HEK293 (cell line): ENCODE data around the gene BDH1.

Source experiments
- CTCF ChIA-PET: fragments of 350-600 bp; formaldehyde crosslinking; extraction: SDS; loops from one replicate; lab custom pipeline; 2021; ENCODE audit warnings: antibody characterized with exemption; lab: Yijun Ruan, JAX
- POLR2A ChIA-PET: fragments of 300-600 bp; formaldehyde crosslinking; extraction: SDS; loops from one replicate; lab custom pipeline; 2020; ENCODE audit warnings: antibody characterized with exemption, inconsistent platforms; lab: Yijun Ruan, JAX
- H3K27ac ChIP-seq: fragments of 200-500 bp; sonication (Bioruptor generic); 2 replicates; pipeline ENCODE4 v1.5.1; 2014; ENCODE audit warnings: low read depth, low read length, control low read depth, inconsistent platforms; ENCODE audit errors: extremely low read depth
- H3K36me3 ChIP-seq, 2 experiments: fragments of 200-500 bp in 1 of 2; sonication (Bioruptor generic) in 1 of 2; 1 replicate in 1 of 2; 2 replicates in 1 of 2; pipeline ENCODE4 v1.5.1; 2014 to 2017; ENCODE audit warnings: inconsistent platforms in 2 of 2, low read length in 2 of 2; ENCODE audit not compliant: control insufficient read depth in 2 of 2, insufficient read depth in 1 of 2
- H3K4me1 ChIP-seq: fragments of 200-500 bp; sonication (Bioruptor generic); 2 replicates; pipeline ENCODE4 v1.5.1; 2014; ENCODE audit warnings: mild to moderate bottlenecking, low read length, inconsistent platforms; ENCODE audit not compliant: control insufficient read depth, insufficient read depth
- H3K4me3 ChIP-seq: 2 replicates; pipeline ENCODE4 v1.5.1; 2011; ENCODE audit warnings: low read depth, mild to moderate bottlenecking, control low read depth, low read length, moderate library complexity
- H3K9me3 ChIP-seq: fragments of 200-500 bp; sonication (Bioruptor generic); 2 replicates; pipeline ENCODE4 v1.5.1; 2014; ENCODE audit warnings: low read depth, low read length, inconsistent platforms; ENCODE audit not compliant: control insufficient read depth, insufficient read depth
- GFI1B ChIP-seq: fragments of 450-650 bp; formaldehyde crosslinking; IDR thresholded peaks from 2 replicates; pipeline ENCODE4 v1.5.1; 2016; ENCODE audit warnings: missing biosample characterization, missing genetic modification characterization
- GLIS1 ChIP-seq: fragments of 450-650 bp; formaldehyde crosslinking; IDR thresholded peaks from 2 replicates; pipeline ENCODE4 v1.5.1; 2016; ENCODE audit warnings: missing biosample characterization, missing genetic modification characterization
- HIC1 ChIP-seq: fragments of 450-650 bp; formaldehyde crosslinking; IDR thresholded peaks from 2 replicates; pipeline ENCODE4 v1.5.1; 2016; ENCODE audit warnings: missing biosample characterization, missing genetic modification characterization
- KLF1 ChIP-seq: fragments of 450-650 bp; formaldehyde crosslinking; IDR thresholded peaks from 2 replicates; pipeline ENCODE4 v1.5.1; 2016; ENCODE audit warnings: missing biosample characterization, missing genetic modification characterization
- KLF10 ChIP-seq: fragments of 450-650 bp; IDR thresholded peaks from 2 replicates; pipeline ENCODE4 v1.5.1; 2018; ENCODE audit warnings: missing biosample characterization, mild to moderate bottlenecking, missing genetic modification characterization
- OSR2 ChIP-seq: fragments of 450-650 bp; formaldehyde crosslinking; IDR thresholded peaks from 2 replicates; pipeline ENCODE4 v1.5.1; 2016; ENCODE audit warnings: missing biosample characterization, missing genetic modification characterization
- SETDB1 ChIP-seq: IDR thresholded peaks from one replicate; pipeline ENCODE4 v1.6.1; 2017; ENCODE audit warnings: mild to moderate bottlenecking, low read length, moderate library complexity, mixed read lengths; ENCODE audit not compliant: insufficient read length
- SP3 ChIP-seq: fragments of 450-650 bp; formaldehyde crosslinking; IDR thresholded peaks from 2 replicates; pipeline ENCODE4 v1.5.1; 2016; ENCODE audit warnings: missing biosample characterization, missing genetic modification characterization
- SP7 ChIP-seq: fragments of 450-650 bp; formaldehyde crosslinking; IDR thresholded peaks from 2 replicates; pipeline ENCODE4 v1.5.1; 2016; ENCODE audit warnings: missing biosample characterization, missing genetic modification characterization
- TCF7L2 ChIP-seq: IDR thresholded peaks from 2 replicates; pipeline ENCODE4 v1.6.1; 2011; ENCODE audit warnings: low read depth, mild to moderate bottlenecking, inconsistent platforms, low read length, moderate library complexity, borderline replicate concordance
- TSHZ1 ChIP-seq: fragments of 450-650 bp; formaldehyde crosslinking; IDR thresholded peaks from 2 replicates; pipeline ENCODE4 v1.5.1; 2016; ENCODE audit warnings: missing biosample characterization, missing genetic modification characterization, borderline replicate concordance
- ZBTB44 ChIP-seq: fragments of 450-650 bp; IDR thresholded peaks from 2 replicates; pipeline ENCODE4 v1.5.1; 2018; ENCODE audit warnings: missing biosample characterization, mild to moderate bottlenecking, missing genetic modification characterization
- ZNF23 ChIP-seq: fragments of 450-650 bp; formaldehyde crosslinking; IDR thresholded peaks from 2 replicates; pipeline ENCODE4 v1.5.1; 2016; ENCODE audit warnings: missing biosample characterization, missing genetic modification characterization, borderline replicate concordance
- ZNF280C ChIP-seq: fragments of 450-650 bp; formaldehyde crosslinking; IDR thresholded peaks from 2 replicates; pipeline ENCODE4 v1.5.1; 2016; ENCODE audit warnings: missing biosample characterization, missing genetic modification characterization
- ZNF354C ChIP-seq: fragments of 450-650 bp; formaldehyde crosslinking; IDR thresholded peaks from 2 replicates; pipeline ENCODE4 v1.5.1; 2016; ENCODE audit warnings: missing biosample characterization, missing genetic modification characterization, low read depth, borderline replicate concordance
- ZNF391 ChIP-seq: fragments of 450-650 bp; formaldehyde crosslinking; IDR thresholded peaks from 2 replicates; pipeline ENCODE4 v1.5.1; 2016; ENCODE audit warnings: low read depth, missing biosample characterization, missing genetic modification characterization, borderline replicate concordance
- ZNF426 ChIP-seq: fragments of 450-650 bp; formaldehyde crosslinking; IDR thresholded peaks from 2 replicates; pipeline ENCODE4 v1.5.1; 2017; ENCODE audit warnings: missing biosample characterization, missing genetic modification characterization, mild to moderate bottlenecking, inconsistent platforms, moderate library complexity
- ZNF513 ChIP-seq: fragments of 450-650 bp; IDR thresholded peaks from 2 replicates; pipeline ENCODE4 v1.5.1; 2018; ENCODE audit warnings: missing biosample characterization, missing genetic modification characterization
- ZNF623 ChIP-seq: fragments of 450-650 bp; formaldehyde crosslinking; IDR thresholded peaks from 2 replicates; pipeline ENCODE4 v1.5.1; 2016; ENCODE audit warnings: missing biosample characterization, missing genetic modification characterization

BDH1 gene

GRCh38 chr3:197523526-197523925 is 32.2 kb downstream of the BDH1 start:
- TF ChIP-seq KLF10 (tag by site-specific recombination), result no peak
- no peak for TF ChIP-seq SP3 (tag by site-specific recombination)
- TF ChIP-seq ZNF426 (tag by site-specific recombination), result no peak
- no peak for TF ChIP-seq ZNF280C (tag by site-specific recombination)
- no peak for TF ChIP-seq ZNF23 (tag by site-specific recombination)
- TF ChIP-seq ZNF513 (tag by site-specific recombination), result no peak
- TF ChIP-seq ZNF623 (tag by site-specific recombination), result no peak
- TF ChIP-seq OSR2 (tag by site-specific recombination), result no peak
- no peak for TF ChIP-seq GFI1B (tag by site-specific recombination)
- no peak for TF ChIP-seq SETDB1
- TF ChIP-seq ZNF391, result no peak
- TF ChIP-seq TSHZ1 (tag by site-specific recombination), result no peak
- no peak for TF ChIP-seq KLF1 (tag by site-specific recombination)
- TF ChIP-seq HIC1 (tag by site-specific recombination), result no peak
- TF ChIP-seq GLIS1 (tag by site-specific recombination), result no peak
- TF ChIP-seq TCF7L2, result no peak
- TF ChIP-seq SP7, result no peak
- TF ChIP-seq ZBTB44 (tag by site-specific recombination), result no peak
- no peak for TF ChIP-seq ZNF354C (tag by site-specific recombination)
- Histone ChIP-seq H3K9me3 (no peaks in the 10 kb centered on the region), H3K4me3 (no peak overlapping the region), H3K27ac (no peak overlapping the region), H3K36me3 (no peaks in the 10 kb centered on the region), H3K4me1 (no peaks in the 10 kb centered on the region)
- ChIA-PET CTCF (interaction anchor here (0.5 kb wide), 1 partner anchor 10 kb away, joined by 3 read pairs; no protein-coding TSS in a partner anchor), POLR2A (no interaction called here)
